Stimulated activated naive CD8-positive, alpha-beta T cell treated with anti-CD3 and anti-CD28 coated beads, Interleukin-15, Interleukin-2, amounts not matched to agents 100 ng/mL and 50 ng/mL, for 24 hours (primary cell): ENCODE results near the gene ALG9.
"Not testable (repeated sequence)": the region's sequence is repeated elsewhere in the genome, so short reads cannot be mapped to it uniquely, and the experiment has no call there.

Source experiments
- H3K27ac Mint-ChIP-seq: one replicate; pipeline ENCODE4 v1.8.0; 2021; ENCODE audit warnings: mild to moderate bottlenecking, mixed read lengths
- H3K27me3 Mint-ChIP-seq: one replicate; pipeline ENCODE4 v1.8.0; 2021; ENCODE audit warnings: mixed read lengths
- H3K36me3 Mint-ChIP-seq: one replicate; pipeline ENCODE4 v1.8.0; 2021; ENCODE audit warnings: low read depth, mixed read lengths
- H3K4me1 Mint-ChIP-seq: one replicate; pipeline ENCODE4 v1.8.0; 2021; ENCODE audit warnings: low read depth, mixed read lengths
- H3K4me3 Mint-ChIP-seq: one replicate; pipeline ENCODE4 v1.8.0; 2021; ENCODE audit warnings: mild to moderate bottlenecking, mixed read lengths
- H3K9me3 Mint-ChIP-seq: one replicate; pipeline ENCODE4 v1.8.0; 2021; ENCODE audit warnings: mixed read lengths

The ALG9 gene

GRCh38 chr11:111808063-111808588, 63.3 kb downstream of the ALG9 start:
- no peaks in the 10 kb centered on the region for H3K27me3 Mint-ChIP-seq

GRCh38 chr11:111807076-111807475, 64.3 kb downstream of the ALG9 start:
- H3K27ac Mint-ChIP-seq = no peak overlapping the region
- H3K9me3 Mint-ChIP-seq = no peaks in the 10 kb centered on the region
- H3K4me3 Mint-ChIP-seq = no peak overlapping the region
- no peaks in the 10 kb centered on the region for H3K4me1 Mint-ChIP-seq
- peaks cover 53% of the 10 kb centered on the region for H3K36me3 Mint-ChIP-seq
- H3K27me3 Mint-ChIP-seq = no peaks in the 10 kb centered on the region

More at GRCh38 chr11:111808063-111808588, 63.3 kb downstream of the ALG9 start:
- no peaks in the 10 kb centered on the region for H3K4me1 Mint-ChIP-seq
- no peak overlapping the region for H3K27ac Mint-ChIP-seq
- H3K36me3 Mint-ChIP-seq = peaks cover 49% of the 10 kb centered on the region
- no peak overlapping the region for H3K4me3 Mint-ChIP-seq
- H3K9me3 Mint-ChIP-seq = no peaks in the 10 kb centered on the region

GRCh38 chr11:111801135-111801534, 70.2 kb downstream of the ALG9 start:
- Mint-ChIP-seq H3K9me3 (no peaks in the 10 kb centered on the region), H3K27me3 (no peaks in the 10 kb centered on the region), H3K4me3 (no peak overlapping the region), H3K27ac (no peak overlapping the region), H3K36me3 (peaks cover 79% of the 10 kb centered on the region), H3K4me1 (peaks cover 7% of the 10 kb centered on the region)

GRCh38 chr11:111798279-111798678, 73.1 kb downstream of the ALG9 start:
- no peaks in the 10 kb centered on the region for H3K9me3 Mint-ChIP-seq
- H3K4me3 Mint-ChIP-seq = no peak overlapping the region
- H3K4me1 Mint-ChIP-seq = peaks cover 7% of the 10 kb centered on the region
- no peak overlapping the region for H3K27ac Mint-ChIP-seq
- no peaks in the 10 kb centered on the region for H3K27me3 Mint-ChIP-seq
- peaks cover 62% of the 10 kb centered on the region for H3K36me3 Mint-ChIP-seq

GRCh38 chr11:111797145-111797581, 74.2 kb downstream of the ALG9 start:
- no peak overlapping the region for H3K27ac Mint-ChIP-seq

GRCh38 chr11:111796696-111797095, 74.7 kb downstream of the ALG9 start:
- H3K36me3 Mint-ChIP-seq = peaks cover 56% of the 10 kb centered on the region
- H3K27ac Mint-ChIP-seq = no peak overlapping the region
- H3K9me3 Mint-ChIP-seq = no peaks in the 10 kb centered on the region
- H3K4me1 Mint-ChIP-seq = peaks cover 7% of the 10 kb centered on the region
- no peaks in the 10 kb centered on the region for H3K27me3 Mint-ChIP-seq
- no peak overlapping the region for H3K4me3 Mint-ChIP-seq

More at GRCh38 chr11:111797145-111797581, 74.2 kb downstream of the ALG9 start:
- Mint-ChIP-seq H3K4me3 (no peak overlapping the region), H3K27me3 (no peaks in the 10 kb centered on the region), H3K9me3 (no peaks in the 10 kb centered on the region), H3K4me1 (peaks cover 7% of the 10 kb centered on the region), H3K36me3 (peaks cover 58% of the 10 kb centered on the region)

GRCh38 chr11:111795334-111795985, 75.9 kb downstream of the ALG9 start:
- Mint-ChIP-seq H3K4me1 (peaks cover 7% of the 10 kb centered on the region), H3K27me3 (no peaks in the 10 kb centered on the region), H3K9me3 (no peaks in the 10 kb centered on the region), H3K36me3 (peaks cover 48% of the 10 kb centered on the region), H3K27ac (no peak overlapping the region), H3K4me3 (no peak overlapping the region)

- peaks cover 37% of the 10 kb centered on the region for H3K36me3 Mint-ChIP-seq
- H3K4me3 Mint-ChIP-seq = no peak overlapping the region
- no peak overlapping the region for H3K27ac Mint-ChIP-seq
- H3K9me3 Mint-ChIP-seq = no peaks in the 10 kb centered on the region
- peaks cover 7% of the 10 kb centered on the region for H3K4me1 Mint-ChIP-seq
- no peaks in the 10 kb centered on the region for H3K27me3 Mint-ChIP-seq
These were observed 77.5 kb downstream of the ALG9 start for GRCh38 chr11:111793863-111794262.

- Mint-ChIP-seq H3K4me3 (no peak overlapping the region), H3K9me3 (no peaks in the 10 kb centered on the region), H3K4me1 (peaks cover 7% of the 10 kb centered on the region), H3K27ac (no peak overlapping the region), H3K27me3 (no peaks in the 10 kb centered on the region), H3K36me3 (peaks cover 31% of the 10 kb centered on the region)
These were observed 78.4 kb downstream of the ALG9 start for GRCh38 chr11:111792955-111793500.

- Mint-ChIP-seq H3K9me3 (no peaks in the 10 kb centered on the region), H3K27me3 (no peaks in the 10 kb centered on the region), H3K4me1 (peaks cover 7% of the 10 kb centered on the region), H3K4me3 (no peak overlapping the region), H3K27ac (no peak overlapping the region), H3K36me3 (peaks cover 27% of the 10 kb centered on the region)
These were observed 79.1 kb downstream of the ALG9 start for GRCh38 chr11:111792314-111792713.

GRCh38 chr11:111788464-111788863, 82.9 kb downstream of the ALG9 start:
- no peaks in the 10 kb centered on the region for H3K9me3 Mint-ChIP-seq

GRCh38 chr11:111788051-111788450, 83.3 kb downstream of the ALG9 start:
- Mint-ChIP-seq H3K9me3 (no peaks in the 10 kb centered on the region), H3K36me3 (peaks cover 24% of the 10 kb centered on the region), H3K27ac (no peak overlapping the region), H3K27me3 (no peaks in the 10 kb centered on the region), H3K4me1 (no peaks in the 10 kb centered on the region), H3K4me3 (no peak overlapping the region)

More at GRCh38 chr11:111788464-111788863, 82.9 kb downstream of the ALG9 start:
- Mint-ChIP-seq H3K27me3 (no peaks in the 10 kb centered on the region), H3K27ac (no peak overlapping the region), H3K4me1 (no peaks in the 10 kb centered on the region), H3K4me3 (no peak overlapping the region), H3K36me3 (peaks cover 24% of the 10 kb centered on the region)

- no peak overlapping the region for H3K27ac Mint-ChIP-seq
These were observed 85.4 kb downstream of the ALG9 start for GRCh38 chr11:111785886-111786412.

GRCh38 chr11:111785076-111785475, 86.3 kb downstream of the ALG9 start:
- no peak overlapping the region for H3K27ac Mint-ChIP-seq
- no peaks in the 10 kb centered on the region for H3K4me1 Mint-ChIP-seq
- no peak overlapping the region for H3K4me3 Mint-ChIP-seq
- H3K9me3 Mint-ChIP-seq = no peaks in the 10 kb centered on the region
- H3K36me3 Mint-ChIP-seq = peaks cover 16% of the 10 kb centered on the region
- H3K27me3 Mint-ChIP-seq = no peaks in the 10 kb centered on the region

More at GRCh38 chr11:111785886-111786412, 85.4 kb downstream of the ALG9 start:
- Mint-ChIP-seq H3K27me3 (no peaks in the 10 kb centered on the region), H3K4me1 (no peaks in the 10 kb centered on the region), H3K36me3 (peaks cover 16% of the 10 kb centered on the region), H3K9me3 (no peaks in the 10 kb centered on the region), H3K4me3 (no peak overlapping the region)

- H3K27me3 Mint-ChIP-seq, H3K27ac Mint-ChIP-seq, H3K9me3 Mint-ChIP-seq, H3K4me3 Mint-ChIP-seq, H3K4me1 Mint-ChIP-seq: not testable (repeated sequence)
- H3K36me3 Mint-ChIP-seq = peaks cover 16% of the 10 kb centered on the region
These were observed 87.1 kb downstream of the ALG9 start for GRCh38 chr11:111784311-111784710.
